ENCODE results near the gene HTRA3.

GRCh38 chr4:8274765-8275547, 5.4 kb downstream of the HTRA3 start:
- TF ChIP-seq CHD2 (IDR thresholded peaks at IDR 0.05; ENCODE audit: low read length) (no peak), CTCF (IDR thresholded peaks at IDR 0.05; ENCODE audit: control extremely low read depth in 1 of 3, insufficient read depth in 1 of 3, low read depth in 1 of 3, low read length in 3 of 3) (no peak)

All from H1 (cell line).